ENCODE measurements around the gene FOXB1. TPM values are rescaled to one million over a fixed set of nuclear protein-coding genes. Genes with fewer than 3 reads are reported as not detected.
A peak's percentile ranks its signal among the peaks of the same experiment; 100 is the strongest.

The FOXB1 gene
- total and polyA plus RNA-seq, 2 experiments from 2014 or later, result 4.7 to 6.7 TPM

DNA sequence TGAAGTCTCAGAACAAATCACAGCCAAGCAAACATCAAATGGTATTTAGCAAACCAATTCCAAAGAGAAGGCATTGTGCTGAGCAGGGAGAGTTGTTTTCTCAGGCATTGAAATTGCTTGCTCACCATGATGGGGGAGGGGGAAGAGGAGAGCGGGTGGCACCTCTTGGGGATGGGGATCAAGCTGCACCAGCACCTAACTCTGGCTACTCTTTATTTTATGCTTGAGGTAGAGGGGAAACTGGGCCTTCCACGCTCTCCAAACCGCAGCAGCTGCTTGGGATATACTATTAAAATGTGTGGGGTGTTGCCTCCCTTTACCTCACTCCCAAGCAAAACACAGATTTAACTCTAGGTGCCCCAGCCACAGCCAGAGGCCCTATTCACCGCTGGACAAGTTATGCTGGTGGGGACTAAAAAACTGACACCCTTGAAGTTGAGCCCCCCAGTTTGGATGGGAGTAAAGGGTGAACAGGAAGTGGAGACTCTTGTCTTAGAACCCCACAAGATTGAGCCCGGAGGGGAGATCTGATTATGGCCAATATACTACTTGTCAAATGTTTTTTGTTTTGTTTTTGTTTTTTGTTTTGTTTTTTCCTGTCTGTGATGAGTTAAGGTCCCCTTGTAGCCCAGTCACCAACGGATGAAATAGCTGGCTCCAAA is 5.0 kb upstream of the FOXB1 start:
- no peak overlapping the region for H3K27ac Mint-ChIP-seq
- Histone ChIP-seq H3K4me3 (peak overlapping the region; percentile 82), H3F3A (replicated peaks; ENCODE audit: low read depth) (peaks cover 32% of the 10 kb centered on the region), H3K27me3 (ENCODE audit: insufficient read depth) (peaks cover 53% of the 10 kb centered on the region), H3K27ac (ENCODE audit: low read depth) (peak overlapping the region; percentile 64), H3K79me2 (replicated peaks; ENCODE audit: insufficient read depth) (peaks cover 24% of the 10 kb centered on the region), H2AFZ (no peak overlapping the region), H3K4me2 (peak overlapping the region; percentile 94), H3K9me2 (ENCODE audit: insufficient read depth) (no peaks in the 10 kb centered on the region), H4K20me1 (replicated peaks; ENCODE audit: insufficient read depth) (0 out of 2 replicates have a peak, but pooled peaks cover 2% of the 10 kb centered on the region), H3K4me1 (ENCODE audit: insufficient read depth) (peaks cover 42% of the 10 kb centered on the region), H3K36me3 (ENCODE audit: insufficient read depth) (no peaks in the 10 kb centered on the region)
- no peaks in the 10 kb centered on the region for H3K9me3 Mint-ChIP-seq
- peak overlapping the region; percentile 79 for H3K4me3 Mint-ChIP-seq
- H3K4me1 Mint-ChIP-seq, result peaks cover 65% of the 10 kb centered on the region
- no peaks in the 10 kb centered on the region for H3K36me3 Mint-ChIP-seq (ENCODE audit: low read depth)
- TF ChIP-seq, protein P1, sequence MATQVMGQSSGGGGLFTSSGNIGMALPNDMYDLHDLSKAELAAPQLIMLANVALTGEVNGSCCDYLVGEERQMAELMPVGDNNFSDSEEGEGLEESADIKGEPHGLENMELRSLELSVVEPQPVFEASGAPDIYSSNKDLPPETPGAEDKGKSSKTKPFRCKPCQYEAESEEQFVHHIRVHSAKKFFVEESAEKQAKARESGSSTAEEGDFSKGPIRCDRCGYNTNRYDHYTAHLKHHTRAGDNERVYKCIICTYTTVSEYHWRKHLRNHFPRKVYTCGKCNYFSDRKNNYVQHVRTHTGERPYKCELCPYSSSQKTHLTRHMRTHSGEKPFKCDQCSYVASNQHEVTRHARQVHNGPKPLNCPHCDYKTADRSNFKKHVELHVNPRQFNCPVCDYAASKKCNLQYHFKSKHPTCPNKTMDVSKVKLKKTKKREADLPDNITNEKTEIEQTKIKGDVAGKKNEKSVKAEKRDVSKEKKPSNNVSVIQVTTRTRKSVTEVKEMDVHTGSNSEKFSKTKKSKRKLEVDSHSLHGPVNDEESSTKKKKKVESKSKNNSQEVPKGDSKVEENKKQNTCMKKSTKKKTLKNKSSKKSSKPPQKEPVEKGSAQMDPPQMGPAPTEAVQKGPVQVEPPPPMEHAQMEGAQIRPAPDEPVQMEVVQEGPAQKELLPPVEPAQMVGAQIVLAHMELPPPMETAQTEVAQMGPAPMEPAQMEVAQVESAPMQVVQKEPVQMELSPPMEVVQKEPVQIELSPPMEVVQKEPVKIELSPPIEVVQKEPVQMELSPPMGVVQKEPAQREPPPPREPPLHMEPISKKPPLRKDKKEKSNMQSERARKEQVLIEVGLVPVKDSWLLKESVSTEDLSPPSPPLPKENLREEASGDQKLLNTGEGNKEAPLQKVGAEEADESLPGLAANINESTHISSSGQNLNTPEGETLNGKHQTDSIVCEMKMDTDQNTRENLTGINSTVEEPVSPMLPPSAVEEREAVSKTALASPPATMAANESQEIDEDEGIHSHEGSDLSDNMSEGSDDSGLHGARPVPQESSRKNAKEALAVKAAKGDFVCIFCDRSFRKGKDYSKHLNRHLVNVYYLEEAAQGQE (IDR thresholded peaks at IDR 0.05; ENCODE audit: unreplicated experiment), result no peak
- TF ChIP-seq, protein P2, sequence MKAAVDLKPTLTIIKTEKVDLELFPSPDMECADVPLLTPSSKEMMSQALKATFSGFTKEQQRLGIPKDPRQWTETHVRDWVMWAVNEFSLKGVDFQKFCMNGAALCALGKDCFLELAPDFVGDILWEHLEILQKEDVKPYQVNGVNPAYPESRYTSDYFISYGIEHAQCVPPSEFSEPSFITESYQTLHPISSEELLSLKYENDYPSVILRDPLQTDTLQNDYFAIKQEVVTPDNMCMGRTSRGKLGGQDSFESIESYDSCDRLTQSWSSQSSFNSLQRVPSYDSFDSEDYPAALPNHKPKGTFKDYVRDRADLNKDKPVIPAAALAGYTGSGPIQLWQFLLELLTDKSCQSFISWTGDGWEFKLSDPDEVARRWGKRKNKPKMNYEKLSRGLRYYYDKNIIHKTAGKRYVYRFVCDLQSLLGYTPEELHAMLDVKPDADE (IDR thresholded peaks at IDR 0.05), result 0 out of 2 replicates have a peak, but pooled peaks have one; percentile 20
- no peak for TF ChIP-seq POLR2AphosphoS5 (IDR thresholded peaks at IDR 0.05; ENCODE audit: low read depth)
- TF ChIP-seq NANOG (IDR thresholded peaks at IDR 0.05; ENCODE audit: borderline replicate concordance), result peak; percentile 57; the same call in 1 of the 2 replicates
- peaks cover 64% of the 10 kb centered on the region for H3K27me3 Mint-ChIP-seq (ENCODE audit: insufficient read depth, low read depth, poor library complexity)
- ATAC-seq (peak; percentile 3; the same call in 2 of the 3 replicates), DNase-seq (ENCODE audit: low spot score) (peak; percentile 89)

DNA sequence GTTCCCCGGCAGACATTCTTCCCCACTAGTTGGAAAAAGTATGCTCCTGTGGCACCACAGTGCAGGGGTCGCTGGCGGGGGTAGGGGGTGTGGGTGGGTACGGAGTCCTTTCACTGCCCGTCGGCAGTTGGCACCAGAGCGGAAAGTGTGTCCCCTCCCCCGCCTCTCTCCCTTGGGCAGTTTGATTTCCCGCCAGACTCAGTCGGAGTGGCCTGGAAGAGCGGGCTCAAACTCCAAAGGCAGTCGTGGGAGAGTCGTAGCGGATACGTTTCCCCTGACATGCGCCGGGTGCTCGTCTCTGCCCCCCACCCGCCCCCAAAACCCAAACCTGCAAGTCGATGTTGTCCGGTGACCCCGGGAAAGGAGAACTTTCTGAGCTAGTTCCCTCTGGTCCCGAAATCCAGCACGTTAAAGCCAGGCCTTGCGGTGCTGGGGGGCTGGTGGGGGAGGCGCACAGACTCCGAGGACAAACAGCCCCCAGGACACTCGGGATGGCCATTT is 4.4 kb upstream of the FOXB1 start:
- Histone ChIP-seq H3K36me3 (ENCODE audit: insufficient read depth) (no peaks in the 10 kb centered on the region), H3K27ac (ENCODE audit: low read depth) (no peak overlapping the region), H3F3A (replicated peaks; ENCODE audit: low read depth) (peaks cover 30% of the 10 kb centered on the region), H3K27me3 (ENCODE audit: insufficient read depth) (peaks cover 52% of the 10 kb centered on the region), H2AFZ (peak overlapping the region; percentile 28; the same call in 1 of the 2 replicates), H3K9me2 (ENCODE audit: insufficient read depth) (no peaks in the 10 kb centered on the region), H3K79me2 (replicated peaks; ENCODE audit: insufficient read depth) (peaks cover 24% of the 10 kb centered on the region), H4K20me1 (replicated peaks; ENCODE audit: insufficient read depth) (0 out of 2 replicates have a peak, but pooled peaks cover 2% of the 10 kb centered on the region), H3K4me3 (peak overlapping the region; percentile 82), H3K4me2 (peak overlapping the region; percentile 94), H3K4me1 (ENCODE audit: insufficient read depth) (peaks cover 42% of the 10 kb centered on the region)
- H3K4me3 Mint-ChIP-seq, result peak overlapping the region; percentile 79
- peaks cover 62% of the 10 kb centered on the region for H3K4me1 Mint-ChIP-seq
- no peak overlapping the region for H3K27ac Mint-ChIP-seq
- H3K27me3 Mint-ChIP-seq (ENCODE audit: insufficient read depth, low read depth, poor library complexity), result peaks cover 62% of the 10 kb centered on the region
- ATAC-seq, result no peak
- DNase-seq (ENCODE audit: low spot score), result no peak
- no peaks in the 10 kb centered on the region for H3K9me3 Mint-ChIP-seq
- H3K36me3 Mint-ChIP-seq (ENCODE audit: low read depth), result no peaks in the 10 kb centered on the region
- TF ChIP-seq ZNF331 (CRISPR knock-in tag; IDR thresholded peaks at IDR 0.05; ENCODE audit: low read depth) (no peak), JUNB (IDR thresholded peaks at IDR 0.05; ENCODE audit: unreplicated experiment) (no peak), POLR2AphosphoS5 (IDR thresholded peaks at IDR 0.05; ENCODE audit: low read depth) (no peak; the same call in 1 of the 2 replicates), EZH2phosphoT487 (IDR thresholded peaks at IDR 0.05; ENCODE audit: unreplicated experiment) (no peak), CREB1 (CRISPR knock-in tag; IDR thresholded peaks at IDR 0.05; ENCODE audit: low read depth) (no peak), EZH2 (IDR thresholded peaks at IDR 0.05; ENCODE audit: low read depth, unreplicated experiment) (no peak), STAT1 (IDR thresholded peaks at IDR 0.05; ENCODE audit: unreplicated experiment) (no peak), NANOG (IDR thresholded peaks at IDR 0.05; ENCODE audit: borderline replicate concordance) (no peak)
- TF ChIP-seq, protein P3, sequence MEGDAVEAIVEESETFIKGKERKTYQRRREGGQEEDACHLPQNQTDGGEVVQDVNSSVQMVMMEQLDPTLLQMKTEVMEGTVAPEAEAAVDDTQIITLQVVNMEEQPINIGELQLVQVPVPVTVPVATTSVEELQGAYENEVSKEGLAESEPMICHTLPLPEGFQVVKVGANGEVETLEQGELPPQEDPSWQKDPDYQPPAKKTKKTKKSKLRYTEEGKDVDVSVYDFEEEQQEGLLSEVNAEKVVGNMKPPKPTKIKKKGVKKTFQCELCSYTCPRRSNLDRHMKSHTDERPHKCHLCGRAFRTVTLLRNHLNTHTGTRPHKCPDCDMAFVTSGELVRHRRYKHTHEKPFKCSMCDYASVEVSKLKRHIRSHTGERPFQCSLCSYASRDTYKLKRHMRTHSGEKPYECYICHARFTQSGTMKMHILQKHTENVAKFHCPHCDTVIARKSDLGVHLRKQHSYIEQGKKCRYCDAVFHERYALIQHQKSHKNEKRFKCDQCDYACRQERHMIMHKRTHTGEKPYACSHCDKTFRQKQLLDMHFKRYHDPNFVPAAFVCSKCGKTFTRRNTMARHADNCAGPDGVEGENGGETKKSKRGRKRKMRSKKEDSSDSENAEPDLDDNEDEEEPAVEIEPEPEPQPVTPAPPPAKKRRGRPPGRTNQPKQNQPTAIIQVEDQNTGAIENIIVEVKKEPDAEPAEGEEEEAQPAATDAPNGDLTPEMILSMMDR (conservative IDR thresholded peaks at IDR 0.05; ENCODE audit: low read depth in 2 of 2), result no peak
- TF ChIP-seq, protein P2 (IDR thresholded peaks at IDR 0.05), result no peak
- TF ChIP-seq, protein P1 (IDR thresholded peaks at IDR 0.05; ENCODE audit: unreplicated experiment), result no peak
